K562 (cell line): ENCODE results near the gene RHBDD1. TPM values are rescaled to one million over a fixed set of nuclear protein-coding genes. Genes with fewer than 3 reads are reported as not detected.

ENCODE experiments used
- ATAC-seq: fragments of 200-7000 bp; cut with Tn5 transposase; 3 replicates; pipeline ENCODE4 v1.9.1; 2020; ENCODE audit warnings: moderate library complexity
- BruUV-seq: library from RNA; stranded (reverse); fragments of 400-500 nt; replicated peaks from 2 replicates; lab custom pipeline; 2021; lab: Mats Ljungman, UMichigan
- CTCF ChIA-PET: fragments of 300-600 bp; formaldehyde crosslinking; extraction: SDS; loops from one replicate; lab custom pipeline; 2021; ENCODE audit warnings: low intra/inter-chr PET ratio; lab: Yijun Ruan, JAX
- POLR2A ChIA-PET: fragments of 300-600, 350-650 bp; sonication (Branson Sonifier 250); formaldehyde crosslinking; extraction: SDS; loops from one replicate; lab custom pipeline; 2021; ENCODE audit warnings: antibody characterized with exemption, inconsistent platforms; lab: Yijun Ruan, JAX
- DNase-seq, 4 experiments: peaks; one replicate each; pipeline versions ENCODE4 v3.0.0 to v3.0.0-alpha.2; 2011 to 2018; ENCODE audit warnings: low spot score in 3 of 4, mixed read lengths in 3 of 4; ENCODE audit errors: extremely low read depth in 1 of 4
- FAIRE-seq: peaks from 2 replicates; lab custom pipeline; 2011; peaks lifted over from hg19 to GRCh38; lab: Jason Lieb, UNC
- H2AFZ ChIP-seq: 2 replicates; pipeline ENCODE4 v1.6.0; 2011; ENCODE audit warnings: low read depth, low read length, control low read depth, inconsistent platforms
- H3K27ac ChIP-seq: fragments of 200-600 bp; 3 replicates; pipeline ENCODE4 v1.8.0; 2011; ENCODE audit warnings: low read depth, mild to moderate bottlenecking, control low read depth, inconsistent platforms, low read length, moderate library complexity, mixed read lengths; ENCODE audit errors: extremely low read depth
- H3K27me3 ChIP-seq, 2 experiments: fragments of 300-600 bp in 1 of 2; 2 replicates in 1 of 2; 3 replicates in 1 of 2; pipeline versions ENCODE4 v1.6.0 to v1.8.0; 2011; ENCODE audit warnings: inconsistent platforms in 2 of 2, low read length in 2 of 2, mild to moderate bottlenecking in 1 of 2, mixed read lengths in 1 of 2, moderate library complexity in 1 of 2; ENCODE audit not compliant: control insufficient read depth in 2 of 2, insufficient read depth in 2 of 2
- H3K36me3 ChIP-seq: fragments of 300-600 bp; 3 replicates; pipeline ENCODE4 v1.8.0; 2011; ENCODE audit warnings: mild to moderate bottlenecking, low read length, inconsistent platforms; ENCODE audit not compliant: control insufficient read depth, insufficient read depth
- H3K4me1 ChIP-seq, 2 experiments: fragments of 200-600 bp in 1 of 2; replicated peaks in 1 of 2; 2 replicates in 1 of 2; 3 replicates in 1 of 2; pipeline versions ENCODE4 v1.5.1 to v1.8.0; 2011; ENCODE audit warnings: inconsistent platforms in 2 of 2, low read length in 2 of 2, mild to moderate bottlenecking in 1 of 2, mixed read lengths in 1 of 2, moderate library complexity in 1 of 2; ENCODE audit not compliant: control insufficient read depth in 2 of 2, insufficient read depth in 2 of 2
- H3K4me2 ChIP-seq: 2 replicates; pipeline ENCODE4 v1.6.1; 2011; ENCODE audit warnings: low read length, control low read depth, inconsistent platforms, mixed read lengths; ENCODE audit not compliant: insufficient read depth
- H3K4me3 ChIP-seq: fragments of 200-600 bp; sonication (generic), shearing (Covaris generic); 2 replicates; pipeline ENCODE4 v1.5.1; 2016; ENCODE audit warnings: control low read depth, inconsistent platforms
- H3K79me2 ChIP-seq: fragments of 200-600 bp; 3 replicates; pipeline ENCODE4 v1.8.0; 2011; ENCODE audit warnings: low read length, inconsistent platforms; ENCODE audit not compliant: control insufficient read depth, insufficient read depth
- H3K9ac ChIP-seq, 2 experiments: 2 replicates each; pipeline versions ENCODE4 v1.6.0 to v1.6.1; 2011; ENCODE audit warnings: low read depth in 2 of 2, low read length in 2 of 2, control low read depth in 1 of 2, inconsistent platforms in 1 of 2, mild to moderate bottlenecking in 1 of 2, mixed read lengths in 1 of 2; ENCODE audit not compliant: insufficient read depth in 1 of 2
- H3K9me1 ChIP-seq: one replicate; pipeline ENCODE4 v1.6.0; 2011; ENCODE audit warnings: inconsistent platforms, mild to moderate bottlenecking, low read length, moderate library complexity; ENCODE audit not compliant: control insufficient read depth, insufficient read depth
- H3K9me3 ChIP-seq: replicated peaks from 2 replicates; pipeline ENCODE4 v1.5.1; 2011; ENCODE audit warnings: low read depth, low read length, inconsistent platforms; ENCODE audit not compliant: control insufficient read depth, insufficient read depth
- H4K20me1 ChIP-seq: replicated peaks from 2 replicates; pipeline ENCODE4 v1.6.1; 2011; ENCODE audit warnings: low read length, inconsistent platforms, mixed read lengths; ENCODE audit not compliant: control insufficient read depth, insufficient read depth
- FOXP1 ChIP-seq: sonication (generic); formaldehyde crosslinking; IDR thresholded peaks from 2 replicates; pipeline ENCODE4 v1.8.0; 2022; ENCODE audit warnings: mild to moderate bottlenecking, missing genetic modification reagents
- FUS ChIP-seq: fragments of 200-400 bp; formaldehyde crosslinking; optimal IDR thresholded peaks from 2 replicates; pipeline ENCODE3; 2017; ENCODE audit warnings: low read depth, low read length
- HDAC2 ChIP-seq: fragments of 450-650 bp; IDR thresholded peaks from 2 replicates; pipeline ENCODE4 v1.6.1; 2016; ENCODE audit warnings: mild to moderate bottlenecking
- HINFP ChIP-seq: fragments of 450-650 bp; conservative IDR thresholded peaks from 2 replicates; pipeline ENCODE4 v1.6.1; 2016; ENCODE audit warnings: missing genetic modification characterization, low read depth, mild to moderate bottlenecking, control low read depth, missing compliant biosample characterization
- JUND ChIP-seq, 2 experiments: IDR thresholded peaks; 2 replicates in 1 of 2; 3 replicates in 1 of 2; pipeline ENCODE4 v1.6.1; 2011; ENCODE audit warnings: borderline replicate concordance in 2 of 2, low read depth in 2 of 2, low read length in 2 of 2, improper control_type of control experiment in 1 of 2, missing biosample characterization in 1 of 2, missing genetic modification characterization in 1 of 2, missing genetic modification reagents in 1 of 2
- POLR3G ChIP-seq: IDR thresholded peaks from 2 replicates; pipeline ENCODE4 v1.6.1; 2011; ENCODE audit not compliant: insufficient read length, insufficient replicate concordance; ENCODE audit errors: extremely low read depth
- RCOR1 ChIP-seq, 2 experiments: IDR thresholded peaks; 2 replicates each; pipeline ENCODE4 v1.6.1; 2012; ENCODE audit warnings: low read depth in 2 of 2, low read length in 2 of 2, borderline replicate concordance in 1 of 2, improper control_type of control experiment in 1 of 2
- ZFP91 ChIP-seq: sonication (generic); formaldehyde crosslinking; IDR thresholded peaks from 2 replicates; pipeline ENCODE4 v1.8.0; 2022; ENCODE audit warnings: mild to moderate bottlenecking, missing genetic modification reagents
- ZNF12 ChIP-seq: sonication (generic); formaldehyde crosslinking; IDR thresholded peaks from 2 replicates; pipeline ENCODE4 v1.4.0; 2020; ENCODE audit warnings: mild to moderate bottlenecking, missing genetic modification reagents
- ZNF217 ChIP-seq: sonication (generic); formaldehyde crosslinking; IDR thresholded peaks from 2 replicates; pipeline ENCODE4 v1.8.0; 2022; ENCODE audit warnings: mild to moderate bottlenecking, missing genetic modification reagents
- ZNF57 ChIP-seq: fragments of 450-650 bp; formaldehyde crosslinking; IDR thresholded peaks from 2 replicates; pipeline ENCODE4 v1.4.0; 2020; ENCODE audit warnings: mild to moderate bottlenecking, moderate library complexity
- ZNF740 ChIP-seq, 3 experiments: fragments of 200-800 bp in 1 of 3; sonication (Bioruptor generic) in 1 of 3; sonication (generic) in 1 of 3; formaldehyde crosslinking in 1 of 3; IDR thresholded peaks; 2 replicates each; pipeline versions ENCODE4 v1.6.1 to v1.8.0; 2016 to 2022; ENCODE audit warnings: mild to moderate bottlenecking in 2 of 3, missing compliant biosample characterization in 2 of 3, missing genetic modification characterization in 2 of 3, missing genetic modification reagents in 1 of 3
- WGBS: fragments of 100-300 bp; shearing (Covaris generic); methylation state at CpG from one replicate; pipeline ENCODE4 v1.1.6; 2016; ENCODE audit warnings: low coverage, mixed read lengths; ENCODE audit not compliant: insufficient coverage; ENCODE audit errors: missing lambda C conversion rate; 5-methylcytosine and 5-hydroxymethylcytosine counted together
- in situ Hi-C: fragments of 300-500 bp; cut with MboI; formaldehyde crosslinking; loops from 4 replicates; pipeline ENCODE4 v1.15.0; 2018; ENCODE audit warnings: inconsistent platforms, mixed read lengths
- intact Hi-C: fragments of 100-400 bp; cut with micrococcal nuclease; formaldehyde crosslinking; loops from 2 replicates; pipeline ENCODE4 v1.14.2; 2022
- polyA plus RNA-seq, 8 experiments: library from polyadenylated mRNA; depleted of rRNA in 4 of 8; stranded (reverse) in 5 of 8; unstranded in 3 of 8; fragments of >200 nt; fragmentation: Nextera tagmentation in 2 of 8; fragmentation: Illumina TruSeq in 1 of 8; extraction: Ambion mirVana in 2 of 8; extraction: Trizol in 1 of 8; gene quantifications; 2 replicates each; pipeline versions ENCODE4 v1.2.1 to v1.2.3, GENCODE V29; 2011 to 2014; ENCODE audit warnings: inconsistent platforms in 1 of 8, missing spikeins in 1 of 8
- total RNA-seq, 7 experiments: library from RNA; depleted of rRNA in 6 of 7; stranded (reverse); fragments of >200 nt in 6 of 7; fragmentation: Illumina TruSeq in 2 of 7; extraction: Trizol in 2 of 7; gene quantifications; 2 replicates each; pipeline versions ENCODE4 v1.2.1 to v1.2.3, GENCODE V29; 2011 to 2021; ENCODE audit warnings: low replicate concordance in 1 of 7

The RHBDD1 gene
- total and polyA plus RNA-seq, 9 of the 15 experiments (the other 6 are each of a cell fraction or from before 2014, with no cell fraction given) = 4.8 to 34.8 (median 15.6) TPM

- Histone ChIP-seq H4K20me1 (no peaks in the 10 kb centered on the region), H3K27me3 (no peaks in the 10 kb centered on the region), H3K9me3 (no peaks in the 10 kb centered on the region), H3K36me3 (no peaks in the 10 kb centered on the region), H3K79me2 (no peaks in the 10 kb centered on the region), H2AFZ (no peak overlapping the region), H3K4me2 (no peak overlapping the region), H3K4me3 (no peak overlapping the region), H3K9me1 (no peaks in the 10 kb centered on the region), H3K27ac (no peak overlapping the region), H3K4me1 (no peaks in the 10 kb centered on the region), H3K9ac (no peak overlapping the region)
- WGBS = 77% methylated on average over 3 of the region's 3 CpGs
- TF ChIP-seq RCOR1 (IDR thresholded peaks at IDR 0.05; ENCODE audit: borderline replicate concordance in 1 of 2, low read depth in 2 of 2, low read length in 2 of 2) (no peak), ZNF740 (CRISPR knock-in tag; IDR thresholded peaks at IDR 0.05) (no peak), ZNF740 (tag; IDR thresholded peaks at IDR 0.05) (no peak), HDAC2 (no peak), FUS (no peak), ZFP91 (CRISPR knock-in tag) (no peak), ZNF217 (CRISPR knock-in tag) (no peak), ZNF12 (CRISPR knock-in tag) (no peak), POLR3G (no peak), HINFP (tag) (no peak), FOXP1 (CRISPR knock-in tag) (no peak), JUND (IDR thresholded peaks at IDR 0.05; ENCODE audit: borderline replicate concordance, low read depth, low read length) (no peak), JUND (tag; IDR thresholded peaks at IDR 0.05; ENCODE audit: borderline replicate concordance, low read depth, low read length) (no peak), ZNF57 (CRISPR knock-in tag) (no peak)
- BruUV-seq = no TSS peak
- FAIRE-seq = no peak
- ATAC-seq = no peak
- in situ Hi-C loops (no loop called here), intact Hi-C loops (no loop called here)
- ChIA-PET CTCF (no interaction called here), POLR2A (no interaction called here)
- DNase-seq = no peak
Measured at GRCh38 chr2:226970362-226970761, 134.5 kb downstream of the RHBDD1 start.
